Fibroblast of pulmonary artery (primary cell): ENCODE measurements around the gene RSAD2.

Source experiments
- DNase-seq: peaks from one replicate; pipeline ENCODE4 v3.0.0-alpha.2; 2010; ENCODE audit warnings: low read depth
- H3K4me3 ChIP-seq: replicated peaks from 2 replicates; pipeline ENCODE4 v1.5.1; 2011; ENCODE audit warnings: low read depth, mild to moderate bottlenecking, control low read depth, low read length, moderate library complexity
- TF ChIP-seq, protein P1 (sequence below): IDR thresholded peaks from 2 replicates; pipeline ENCODE4 v1.5.1; 2011; ENCODE audit warnings: mild to moderate bottlenecking, control low read depth, low read length, inconsistent platforms; ENCODE audit errors: missing control alignments

RSAD2 gene

DNA sequence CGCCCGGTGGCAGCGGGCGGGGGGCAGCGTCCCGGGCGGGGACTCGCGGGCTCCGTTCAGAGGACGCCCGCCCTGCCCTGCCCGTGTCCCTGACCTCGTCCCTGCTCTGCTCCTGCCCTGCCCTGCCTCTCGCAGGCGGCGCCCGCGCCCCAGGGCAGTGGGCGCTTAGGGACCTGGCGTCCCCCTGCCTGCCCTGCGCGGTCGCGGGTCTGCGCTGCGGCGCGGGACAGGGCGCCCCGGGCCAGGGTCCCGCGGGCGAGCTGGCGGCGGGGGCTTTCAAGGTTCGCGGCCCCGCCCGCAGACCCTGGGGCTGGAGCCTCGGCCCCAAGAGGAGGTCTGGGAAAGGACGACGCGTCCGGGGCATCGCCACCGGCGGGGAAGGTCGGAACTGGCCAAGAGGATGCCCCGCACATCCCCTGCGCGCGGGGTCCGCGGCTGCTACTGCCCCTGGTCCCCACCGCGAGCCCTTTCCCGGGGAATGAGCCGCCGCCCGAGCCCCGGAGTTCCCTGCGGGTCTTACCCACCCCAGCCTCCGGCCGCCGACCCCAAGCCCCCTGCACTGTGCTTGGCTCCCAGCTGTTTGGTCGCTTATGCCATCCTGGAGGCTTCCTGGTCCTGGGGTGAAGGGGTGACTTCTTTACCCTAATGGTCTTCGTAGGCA, 40.3 kb downstream of the RSAD2 start:
- DNase-seq = no peak
- TF ChIP-seq, protein P1, sequence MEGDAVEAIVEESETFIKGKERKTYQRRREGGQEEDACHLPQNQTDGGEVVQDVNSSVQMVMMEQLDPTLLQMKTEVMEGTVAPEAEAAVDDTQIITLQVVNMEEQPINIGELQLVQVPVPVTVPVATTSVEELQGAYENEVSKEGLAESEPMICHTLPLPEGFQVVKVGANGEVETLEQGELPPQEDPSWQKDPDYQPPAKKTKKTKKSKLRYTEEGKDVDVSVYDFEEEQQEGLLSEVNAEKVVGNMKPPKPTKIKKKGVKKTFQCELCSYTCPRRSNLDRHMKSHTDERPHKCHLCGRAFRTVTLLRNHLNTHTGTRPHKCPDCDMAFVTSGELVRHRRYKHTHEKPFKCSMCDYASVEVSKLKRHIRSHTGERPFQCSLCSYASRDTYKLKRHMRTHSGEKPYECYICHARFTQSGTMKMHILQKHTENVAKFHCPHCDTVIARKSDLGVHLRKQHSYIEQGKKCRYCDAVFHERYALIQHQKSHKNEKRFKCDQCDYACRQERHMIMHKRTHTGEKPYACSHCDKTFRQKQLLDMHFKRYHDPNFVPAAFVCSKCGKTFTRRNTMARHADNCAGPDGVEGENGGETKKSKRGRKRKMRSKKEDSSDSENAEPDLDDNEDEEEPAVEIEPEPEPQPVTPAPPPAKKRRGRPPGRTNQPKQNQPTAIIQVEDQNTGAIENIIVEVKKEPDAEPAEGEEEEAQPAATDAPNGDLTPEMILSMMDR = no peak
- H3K4me3 ChIP-seq = peak overlapping the region; percentile 61

DNA sequence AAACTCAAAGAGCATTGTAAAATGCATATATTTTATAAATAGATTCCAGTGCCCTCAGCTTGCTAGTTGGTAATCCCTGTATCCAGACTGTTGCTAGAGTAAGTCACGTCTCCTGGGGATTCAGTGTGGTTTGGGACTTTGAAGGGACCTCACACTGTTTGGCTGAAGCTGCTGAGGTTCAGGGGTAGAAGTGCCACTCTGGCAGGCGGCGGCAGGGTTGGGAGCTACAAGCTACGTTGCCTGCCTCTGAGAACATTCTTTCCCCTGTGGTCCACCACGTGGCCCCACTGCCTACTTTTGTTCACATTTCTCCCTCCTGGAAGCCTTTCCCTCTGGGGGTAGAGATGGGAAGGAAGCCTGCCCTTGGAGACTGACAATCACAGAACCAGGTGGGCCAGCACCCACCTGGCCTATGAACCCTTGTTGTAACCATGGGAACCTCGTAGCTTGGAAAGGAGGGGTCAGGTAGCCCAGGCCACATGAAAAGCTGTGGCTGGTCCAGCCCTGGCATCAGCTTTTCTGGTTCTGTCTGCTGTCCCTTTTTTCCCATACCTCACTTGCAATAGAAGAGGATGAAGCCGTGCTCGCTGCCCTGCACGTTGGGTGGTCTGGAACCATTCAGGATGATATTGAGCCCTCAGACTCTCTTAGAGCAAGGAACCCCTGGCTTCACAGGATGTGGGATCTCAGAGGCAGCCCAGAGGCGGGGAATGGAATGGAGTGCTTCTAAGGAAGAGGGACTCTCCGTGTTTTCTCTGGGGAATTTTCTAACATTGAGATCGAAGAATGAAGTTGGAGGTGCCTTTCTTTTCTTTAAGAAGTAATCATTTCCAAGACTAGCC, 42.5 kb downstream of the RSAD2 start:
- no peak overlapping the region for H3K4me3 ChIP-seq
- TF ChIP-seq, protein P1 = no peak
- DNase-seq = no peak

DNA sequence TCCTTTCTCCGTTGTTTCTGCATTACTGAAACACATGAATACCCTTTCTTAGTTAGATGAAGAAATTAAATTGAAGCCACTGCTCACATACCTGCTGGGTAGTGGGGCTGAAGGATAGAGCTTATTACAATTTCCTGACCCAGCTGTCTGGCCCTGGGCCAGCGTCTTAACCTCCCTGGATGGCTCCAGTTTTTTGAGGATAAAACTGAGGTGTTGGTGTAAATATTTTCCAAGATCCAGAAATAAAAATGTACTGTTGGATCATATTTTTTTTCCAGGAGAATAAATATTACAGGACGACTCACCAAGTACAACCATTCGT, 43.1 kb downstream of the RSAD2 start:
- TF ChIP-seq, protein P1 = no peak
- DNase-seq = no peak
- H3K4me3 ChIP-seq = no peak overlapping the region

DNA sequence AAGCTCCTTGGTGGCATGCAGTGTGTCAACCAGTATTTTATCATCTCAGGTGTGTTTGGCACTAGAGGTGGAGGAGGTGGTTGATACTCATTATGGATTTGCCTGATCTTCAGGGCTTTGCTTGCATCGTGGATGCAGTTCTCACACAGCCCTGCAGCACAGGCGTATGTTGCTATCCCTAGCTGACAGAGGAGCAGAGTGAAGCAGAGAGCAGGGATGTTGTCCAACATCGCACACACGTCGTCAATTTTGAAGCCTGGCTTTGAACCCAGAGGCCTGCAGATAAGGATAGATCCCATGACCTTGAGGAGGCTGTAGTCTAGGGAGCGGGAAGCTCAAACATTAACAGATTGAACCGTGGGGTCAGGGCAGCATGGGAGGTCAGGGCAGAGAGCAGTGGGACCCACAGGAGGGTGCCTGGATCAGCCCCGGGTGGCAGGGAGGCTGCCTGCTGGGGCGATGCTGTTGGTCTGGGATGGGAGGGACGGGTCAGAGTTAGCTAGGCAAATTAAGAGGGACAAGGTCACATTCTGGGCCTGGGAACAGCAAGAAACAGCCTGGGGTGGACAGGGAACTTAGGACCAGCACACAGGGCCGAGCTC, 43.8 kb downstream of the RSAD2 start:
- TF ChIP-seq, protein P1 = no peak
- no peak overlapping the region for H3K4me3 ChIP-seq
- no peak for DNase-seq

DNA sequence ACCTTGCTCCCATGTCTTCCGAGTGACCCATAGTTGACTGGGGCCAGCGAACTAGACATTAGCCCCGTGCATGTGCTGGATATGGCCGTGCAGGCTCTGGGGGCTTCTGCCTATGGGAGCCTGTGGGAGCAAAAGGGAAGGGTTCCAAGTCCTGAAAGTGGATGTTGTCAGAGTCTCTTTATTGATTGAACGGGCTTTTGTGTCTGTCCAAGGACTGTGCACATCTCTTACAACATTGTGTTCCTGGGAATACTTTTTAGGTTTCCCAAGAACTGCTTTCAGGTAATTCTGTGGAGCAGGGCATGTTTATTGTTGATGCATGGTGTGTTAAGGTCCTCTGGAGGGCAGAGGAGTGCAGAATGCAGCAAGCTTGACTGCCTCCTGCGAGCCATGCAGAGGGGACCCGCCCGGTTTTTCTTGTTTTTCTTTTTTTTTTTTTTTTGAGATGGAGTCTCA, 44.7 kb downstream of the RSAD2 start:
- TF ChIP-seq, protein P1 = no peak
- no peak for DNase-seq
- H3K4me3 ChIP-seq = no peak overlapping the region

DNA sequence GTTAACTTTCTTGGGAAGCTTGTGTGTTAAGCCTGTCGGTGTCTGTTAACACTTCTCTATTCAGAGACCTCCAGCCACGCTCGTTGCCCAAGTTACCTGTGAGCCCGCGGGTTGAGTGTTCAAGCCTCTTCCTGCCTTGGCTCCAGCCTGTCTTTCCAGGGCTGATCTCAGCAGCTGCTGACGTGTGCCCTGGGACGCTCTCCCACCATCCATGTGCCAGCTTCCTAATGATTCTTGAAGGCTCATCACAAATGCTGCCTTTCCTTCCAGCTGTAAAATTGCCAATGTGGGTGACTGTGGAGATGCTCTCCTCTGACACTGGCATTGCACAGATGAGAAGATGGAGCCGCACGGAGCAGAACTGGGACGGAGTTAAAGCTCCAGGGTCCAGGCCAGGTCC, 45.7 kb downstream of the RSAD2 start:
- TF ChIP-seq, protein P1 = no peak
- DNase-seq = no peak
- no peak overlapping the region for H3K4me3 ChIP-seq
